MM.1S (cell line): ENCODE results near the gene CYP4B1.
"Not testable (repeated sequence)": the region's sequence is repeated elsewhere in the genome, so short reads cannot be mapped to it uniquely, and the experiment has no call there.

ENCODE experiments used
- DNase-seq: peaks from one replicate; pipeline ENCODE4 v3.0.0-alpha.2; 2015
- H2AFZ ChIP-seq: fragments of 300-600 bp; sonication (generic); 2 replicates; pipeline ENCODE4 v1.6.0; 2016; ENCODE audit warnings: antibody characterized with exemption, low read length
- H3F3A ChIP-seq: fragments of 300-600 bp; sonication (generic); 2 replicates; pipeline ENCODE4 v1.6.1; 2016; ENCODE audit warnings: mild to moderate bottlenecking, antibody characterized with exemption, low read length, moderate library complexity, mixed read lengths; ENCODE audit not compliant: insufficient read depth
- H3K27ac ChIP-seq: fragments of 300-600 bp; sonication (generic); 2 replicates; pipeline ENCODE4 v1.5.1; 2016; ENCODE audit warnings: mild to moderate bottlenecking, low read length
- H3K27me3 ChIP-seq: fragments of 300-600 bp; sonication (generic); replicated peaks from 2 replicates; pipeline ENCODE4 v1.6.0; 2016; ENCODE audit warnings: low read length; ENCODE audit not compliant: insufficient read depth
- H3K36me3 ChIP-seq: fragments of 300-600 bp; sonication (generic); replicated peaks from 2 replicates; pipeline ENCODE4 v1.6.1; 2016; ENCODE audit warnings: mild to moderate bottlenecking, low read length, mixed read lengths; ENCODE audit not compliant: insufficient read depth
- H3K4me1 ChIP-seq: fragments of 300-600 bp; sonication (generic); 2 replicates; pipeline ENCODE4 v1.6.1; 2016; ENCODE audit warnings: low read length, mixed read lengths
- H3K4me2 ChIP-seq: fragments of 300-600 bp; sonication (generic); 2 replicates; pipeline ENCODE4 v1.6.0; 2016; ENCODE audit warnings: low read depth, low read length
- H3K4me3 ChIP-seq: fragments of 300-600 bp; sonication (generic); 2 replicates; pipeline ENCODE4 v1.5.1; 2016; ENCODE audit warnings: low read length, mixed read lengths
- H3K79me2 ChIP-seq: fragments of 300-600 bp; sonication (generic); 2 replicates; pipeline ENCODE4 v1.6.1; 2016; ENCODE audit warnings: mixed run types, low read length, mixed read lengths
- H3K9ac ChIP-seq: fragments of 300-600 bp; sonication (generic); 2 replicates; pipeline ENCODE4 v1.6.1; 2016; ENCODE audit warnings: low read length, mixed read lengths
- H3K9me2 ChIP-seq: fragments of 300-600 bp; sonication (generic); replicated peaks from 2 replicates; pipeline ENCODE4 v1.6.1; 2016; ENCODE audit warnings: mild to moderate bottlenecking, low read length, mixed read lengths; ENCODE audit not compliant: insufficient read depth
- H3K9me3 ChIP-seq: fragments of 300-600 bp; sonication (generic); replicated peaks from 2 replicates; pipeline ENCODE4 v1.6.1; 2016; ENCODE audit warnings: mild to moderate bottlenecking, low read length, mixed read lengths; ENCODE audit not compliant: insufficient read depth
- H4K20me1 ChIP-seq: fragments of 300-600 bp; sonication (generic); 2 replicates; pipeline ENCODE4 v1.6.1; 2016; ENCODE audit warnings: mild to moderate bottlenecking, low read length, moderate library complexity, mixed read lengths; ENCODE audit not compliant: insufficient read depth
- EZH2 ChIP-seq: fragments of 300-600 bp; sonication (generic); optimal IDR thresholded peaks from 2 replicates; pipeline ENCODE3; 2017; ENCODE audit warnings: low read depth, mild to moderate bottlenecking, antibody characterized with exemption, low read length, mixed read lengths
- EZH2phosphoT487 ChIP-seq: fragments of 300-600 bp; sonication (generic); IDR thresholded peaks from 2 replicates; pipeline ENCODE4 v1.6.1; 2018; ENCODE audit warnings: antibody characterized with exemption, low read length
- TF ChIP-seq, protein P1 (sequence below): fragments of 300-600 bp; sonication (generic); IDR thresholded peaks from 2 replicates; pipeline ENCODE4 v1.5.1; 2016; ENCODE audit warnings: antibody characterized with exemption, low read length, mixed read lengths

Gene CYP4B1

DNA sequence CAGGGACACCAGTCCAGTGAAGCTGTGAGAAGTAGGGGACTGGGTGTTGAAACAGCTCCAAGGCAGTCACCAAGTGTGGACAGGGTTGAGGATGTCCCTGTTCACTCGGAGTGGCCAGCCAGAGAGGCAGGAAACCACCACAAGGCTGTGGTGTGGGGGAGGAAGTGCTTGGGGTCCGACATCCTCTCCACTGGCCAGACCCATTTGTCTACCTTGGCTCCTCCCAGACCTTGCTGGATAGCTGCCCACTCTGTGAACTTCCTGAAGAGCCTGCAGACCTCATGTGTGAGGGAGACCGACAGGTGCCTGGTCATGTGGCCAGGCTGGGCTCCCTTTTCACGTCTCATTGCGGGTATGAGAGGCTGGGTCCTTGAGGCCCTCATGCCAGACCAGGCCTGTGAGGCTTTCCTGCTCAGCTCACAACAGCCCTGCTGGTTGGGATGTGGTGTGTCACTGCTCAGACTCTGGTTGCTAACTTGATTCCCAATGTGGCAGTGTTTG, 21.8 kb downstream of the CYP4B1 start:
- Histone ChIP-seq H3K36me3 (no peaks in the 10 kb centered on the region), H3K4me1 (no peaks in the 10 kb centered on the region), H3K27me3 (no peaks in the 10 kb centered on the region), H3K9ac (no peak overlapping the region), H3K27ac (no peak overlapping the region), H3F3A (no peaks in the 10 kb centered on the region), H3K9me2 (no peaks in the 10 kb centered on the region), H3K4me2 (no peak overlapping the region), H2AFZ (no peak overlapping the region), H3K9me3 (no peaks in the 10 kb centered on the region), H3K79me2 (no peaks in the 10 kb centered on the region), H3K4me3 (no peak overlapping the region), H4K20me1 (no peaks in the 10 kb centered on the region)
- TF ChIP-seq EZH2phosphoT487 (no peak), EZH2 (no peak)
- TF ChIP-seq, protein P1, sequence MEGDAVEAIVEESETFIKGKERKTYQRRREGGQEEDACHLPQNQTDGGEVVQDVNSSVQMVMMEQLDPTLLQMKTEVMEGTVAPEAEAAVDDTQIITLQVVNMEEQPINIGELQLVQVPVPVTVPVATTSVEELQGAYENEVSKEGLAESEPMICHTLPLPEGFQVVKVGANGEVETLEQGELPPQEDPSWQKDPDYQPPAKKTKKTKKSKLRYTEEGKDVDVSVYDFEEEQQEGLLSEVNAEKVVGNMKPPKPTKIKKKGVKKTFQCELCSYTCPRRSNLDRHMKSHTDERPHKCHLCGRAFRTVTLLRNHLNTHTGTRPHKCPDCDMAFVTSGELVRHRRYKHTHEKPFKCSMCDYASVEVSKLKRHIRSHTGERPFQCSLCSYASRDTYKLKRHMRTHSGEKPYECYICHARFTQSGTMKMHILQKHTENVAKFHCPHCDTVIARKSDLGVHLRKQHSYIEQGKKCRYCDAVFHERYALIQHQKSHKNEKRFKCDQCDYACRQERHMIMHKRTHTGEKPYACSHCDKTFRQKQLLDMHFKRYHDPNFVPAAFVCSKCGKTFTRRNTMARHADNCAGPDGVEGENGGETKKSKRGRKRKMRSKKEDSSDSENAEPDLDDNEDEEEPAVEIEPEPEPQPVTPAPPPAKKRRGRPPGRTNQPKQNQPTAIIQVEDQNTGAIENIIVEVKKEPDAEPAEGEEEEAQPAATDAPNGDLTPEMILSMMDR, result no peak
- DNase-seq, result no peak

DNA sequence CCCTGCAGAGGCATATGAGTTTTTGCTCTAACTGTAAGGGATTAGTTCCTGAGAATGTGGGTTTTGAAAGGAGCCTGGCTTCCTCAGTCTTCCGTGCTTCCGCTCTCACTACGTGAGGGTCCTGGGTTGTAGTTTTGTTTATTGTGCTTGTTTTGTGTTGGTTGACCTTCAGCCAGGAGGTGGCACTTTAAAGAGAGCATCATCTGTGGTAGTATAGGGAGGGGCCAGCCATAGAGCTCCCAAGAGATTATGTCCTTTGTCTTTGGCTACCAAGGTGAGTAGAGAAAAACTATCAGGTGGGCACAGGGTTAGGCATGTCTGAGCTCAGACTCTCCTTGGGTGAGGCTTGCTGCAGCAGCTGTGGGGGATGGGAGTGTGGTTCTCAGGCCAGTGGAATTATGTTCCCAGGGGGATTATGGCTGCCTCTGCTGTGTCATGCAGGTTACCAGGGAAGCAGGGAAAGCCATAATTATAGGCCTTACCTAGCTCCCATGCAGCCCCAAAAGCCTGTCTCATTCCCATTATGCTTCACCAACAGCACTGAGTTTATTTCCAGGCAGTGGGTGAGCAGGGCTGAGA, 23.5 kb downstream of the CYP4B1 start:
- H3K9ac ChIP-seq, result no peak overlapping the region
- no peaks in the 10 kb centered on the region for H3K36me3 ChIP-seq
- H3K79me2 ChIP-seq, result no peaks in the 10 kb centered on the region
- no peak overlapping the region for H2AFZ ChIP-seq
- no peaks in the 10 kb centered on the region for H3K9me2 ChIP-seq
- no peaks in the 10 kb centered on the region for H3K4me1 ChIP-seq
- TF ChIP-seq, protein P1, result no peak
- TF ChIP-seq EZH2phosphoT487 (no peak), EZH2 (no peak)
- H3K4me3 ChIP-seq, result no peak overlapping the region
- no peaks in the 10 kb centered on the region for H3K27me3 ChIP-seq
- H4K20me1 ChIP-seq, result no peaks in the 10 kb centered on the region
- no peak overlapping the region for H3K4me2 ChIP-seq
- DNase-seq, result no peak
- no peak overlapping the region for H3K27ac ChIP-seq
- H3F3A ChIP-seq, result no peaks in the 10 kb centered on the region
- no peaks in the 10 kb centered on the region for H3K9me3 ChIP-seq

DNA sequence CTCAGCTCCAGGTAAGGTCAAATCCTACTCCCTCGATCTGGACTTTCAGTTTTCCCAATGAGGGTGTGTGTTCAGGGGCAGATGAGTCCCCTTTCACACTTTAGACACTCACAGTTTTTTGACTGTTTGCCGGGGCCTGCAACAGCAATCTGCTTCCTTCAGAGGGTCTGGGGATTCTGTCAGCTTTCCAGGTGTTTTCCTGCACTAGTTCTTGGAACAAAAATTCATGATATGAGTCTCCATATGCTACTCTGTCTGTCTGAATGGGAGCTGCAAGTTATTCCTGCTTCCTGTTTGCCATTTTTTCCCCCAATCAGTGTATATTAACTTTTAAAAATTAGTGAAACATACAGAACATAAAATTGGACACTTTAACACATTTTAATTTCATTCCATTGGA, 24.3 kb downstream of the CYP4B1 start:
- H3K4me3 ChIP-seq, result no peak overlapping the region
- H3K36me3 ChIP-seq, result no peaks in the 10 kb centered on the region
- no peak overlapping the region for H3K27ac ChIP-seq
- H3K79me2 ChIP-seq, result no peaks in the 10 kb centered on the region
- no peak overlapping the region for H3K9ac ChIP-seq
- no peaks in the 10 kb centered on the region for H4K20me1 ChIP-seq
- no peaks in the 10 kb centered on the region for H3K27me3 ChIP-seq
- no peaks in the 10 kb centered on the region for H3F3A ChIP-seq
- H3K4me2 ChIP-seq, result no peak overlapping the region
- no peak overlapping the region for H2AFZ ChIP-seq
- no peaks in the 10 kb centered on the region for H3K4me1 ChIP-seq
- H3K9me3 ChIP-seq, result no peaks in the 10 kb centered on the region
- no peaks in the 10 kb centered on the region for H3K9me2 ChIP-seq
- TF ChIP-seq EZH2phosphoT487 (no peak), EZH2 (no peak)
- TF ChIP-seq, protein P1, result no peak
- DNase-seq, result no peak

DNA sequence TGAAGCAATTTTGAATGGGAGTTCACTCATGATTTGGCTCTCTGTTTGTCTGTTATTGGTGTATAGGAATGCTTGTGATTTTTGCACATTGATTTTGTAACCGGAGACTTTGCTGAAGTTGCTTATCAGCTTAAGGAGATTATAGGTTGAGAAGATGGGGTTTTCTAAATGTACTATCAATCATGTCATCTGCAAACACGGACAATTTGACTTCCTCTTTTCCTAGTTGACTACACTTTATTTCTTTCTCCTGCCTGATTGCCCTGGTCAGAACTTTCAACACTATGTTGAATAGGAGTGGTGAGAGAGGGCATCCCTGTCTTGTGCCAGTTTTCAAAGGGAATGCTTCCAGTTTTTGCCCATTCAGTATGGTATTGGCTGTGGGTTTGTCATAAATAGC, 28.0 kb downstream of the CYP4B1 start:
- H3K27ac ChIP-seq, H4K20me1 ChIP-seq, H3K4me3 ChIP-seq, H3K79me2 ChIP-seq, H3K9ac ChIP-seq, H3K36me3 ChIP-seq, DNase-seq, H3K4me2 ChIP-seq, H3K9me2 ChIP-seq, H3K27me3 ChIP-seq, H3F3A ChIP-seq, H3K9me3 ChIP-seq, H2AFZ ChIP-seq, H3K4me1 ChIP-seq: not testable (repeated sequence)
